ENCODE data around the gene BPIFA3.

DNA sequence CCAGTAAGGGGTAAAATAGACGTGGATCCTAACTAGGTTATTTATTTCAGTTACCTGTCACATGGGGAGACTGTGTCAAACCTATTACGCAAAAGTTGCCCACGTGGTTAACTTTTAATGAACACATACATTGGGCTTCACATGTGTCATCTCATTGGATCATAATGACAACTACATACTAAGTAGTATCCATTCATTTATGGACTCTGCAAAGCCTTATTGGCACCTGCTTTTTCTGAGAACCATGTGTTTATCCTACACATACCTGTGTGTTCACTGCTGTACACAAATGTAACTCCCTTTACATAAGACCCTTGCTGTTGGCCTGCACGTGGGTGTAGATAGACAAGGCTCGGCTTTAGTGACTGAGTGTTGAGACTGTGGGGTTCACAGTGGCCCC lies 23.8 kb downstream of the BPIFA3 start:
- TF ChIP-seq POLR2A (IDR thresholded peaks at IDR 0.05; ENCODE audit: low read length) (no peak), GATA1 (IDR thresholded peaks at IDR 0.05; ENCODE audit: low read depth, low read length) (no peak)

Measured in erythroblast (primary cell).